ENCODE results near the gene RCN1.

DNA sequence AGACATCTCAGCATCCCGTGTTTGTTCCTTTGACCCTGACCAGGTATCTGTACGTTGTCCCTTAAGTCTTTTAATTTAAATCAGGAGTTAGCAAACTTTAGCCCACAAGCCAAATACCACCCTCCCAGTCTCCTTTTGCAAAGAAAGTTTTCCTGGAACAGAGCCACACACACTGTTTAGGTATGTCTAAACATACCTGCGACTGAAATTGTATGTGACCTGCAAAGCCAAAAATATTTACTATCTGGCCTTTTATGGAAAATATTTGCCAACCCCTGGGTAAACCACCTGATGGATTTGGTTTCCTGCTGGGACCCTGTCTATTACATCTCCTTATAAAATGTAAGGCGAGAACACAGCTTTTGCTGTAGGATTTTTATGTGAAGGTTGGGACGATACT, 20.2 kb upstream of the RCN1 start:
- TF ChIP-seq SUZ12 (IDR thresholded peaks at IDR 0.05; ENCODE audit: low read length) (no peak), POLR2A (IDR thresholded peaks at IDR 0.05; ENCODE audit: control extremely low read depth in 1 of 2, low read depth in 2 of 2, low read length in 2 of 2) (no peak), CTCF (IDR thresholded peaks at IDR 0.05; ENCODE audit: control extremely low read depth in 1 of 3, insufficient read depth in 1 of 3, low read depth in 1 of 3, low read length in 3 of 3) (no peak), CHD2 (IDR thresholded peaks at IDR 0.05; ENCODE audit: low read length) (no peak), BRCA1 (IDR thresholded peaks at IDR 0.05; ENCODE audit: low read depth, low read length) (no peak), EZH2 (IDR thresholded peaks at IDR 0.05; ENCODE audit: low read depth, low read length, severe bottlenecking) (no peak), TAF1 (IDR thresholded peaks at IDR 0.05; ENCODE audit: low read depth, low read length) (no peak), FOSL1 (IDR thresholded peaks at IDR 0.05; ENCODE audit: insufficient read depth, low read depth, low read length) (no peak), TBP (IDR thresholded peaks at IDR 0.05; ENCODE audit: low read depth, low read length) (no peak), POLR2AphosphoS5 (IDR thresholded peaks at IDR 0.05; ENCODE audit: low read depth, low read length) (no peak), SP1 (IDR thresholded peaks at IDR 0.05; ENCODE audit: low read depth, low read length) (no peak), YY1 (IDR thresholded peaks at IDR 0.05; ENCODE audit: low read depth, low read length) (no peak)
- TF ChIP-seq, protein P1, sequence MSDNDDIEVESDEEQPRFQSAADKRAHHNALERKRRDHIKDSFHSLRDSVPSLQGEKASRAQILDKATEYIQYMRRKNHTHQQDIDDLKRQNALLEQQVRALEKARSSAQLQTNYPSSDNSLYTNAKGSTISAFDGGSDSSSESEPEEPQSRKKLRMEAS (IDR thresholded peaks at IDR 0.05): no peak

All from H1 (cell line).